ENCODE data around the gene TMEM184B.
A peak's percentile ranks its signal among the peaks of the same experiment; 100 is the strongest.
"Not testable (repeated sequence)": the region's sequence is repeated elsewhere in the genome, so short reads cannot be mapped to it uniquely, and the experiment has no call there.

Gene TMEM184B

DNA sequence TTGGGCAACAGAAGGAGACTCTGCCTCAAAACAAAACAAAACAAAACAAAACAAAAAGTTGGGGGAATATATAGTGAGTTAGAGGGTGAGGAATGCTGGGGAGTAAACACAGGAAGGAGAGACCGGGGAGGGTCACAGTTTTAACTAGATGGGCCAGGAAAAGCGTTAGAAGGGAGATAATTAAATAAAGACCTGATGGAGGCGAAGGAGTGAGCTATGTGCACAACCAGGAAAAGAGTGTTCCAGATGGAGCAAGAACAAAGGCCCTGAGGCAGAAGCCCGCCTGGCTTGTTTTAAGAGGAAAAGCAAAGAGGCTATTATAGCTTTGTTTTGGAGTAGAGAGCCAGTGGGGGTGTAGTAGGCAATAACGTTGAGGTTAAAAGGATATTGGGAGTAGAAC is 86.4 kb downstream of the TMEM184B start:
- Histone ChIP-seq H3K4me1 (ENCODE audit: control insufficient read depth, insufficient read depth, low read length) (peaks cover 8% of the 10 kb centered on the region; the same call in 1 of the 2 replicates), H3K27me3 (ENCODE audit: control insufficient read depth, insufficient read depth, low read length) (no peaks in the 10 kb centered on the region), H3K27ac (ENCODE audit: low read depth, low read length) (no peak overlapping the region), H3K4me3 (ENCODE audit: low read depth, low read length) (no peak overlapping the region), H3K9ac (ENCODE audit: low read length) (no peak overlapping the region), H3K9me3 (ENCODE audit: control insufficient read depth, insufficient read depth, low read depth, low read length) (no peaks in the 10 kb centered on the region), H3K36me3 (ENCODE audit: control insufficient read depth, insufficient read depth, low read length) (no peaks in the 10 kb centered on the region)

DNA sequence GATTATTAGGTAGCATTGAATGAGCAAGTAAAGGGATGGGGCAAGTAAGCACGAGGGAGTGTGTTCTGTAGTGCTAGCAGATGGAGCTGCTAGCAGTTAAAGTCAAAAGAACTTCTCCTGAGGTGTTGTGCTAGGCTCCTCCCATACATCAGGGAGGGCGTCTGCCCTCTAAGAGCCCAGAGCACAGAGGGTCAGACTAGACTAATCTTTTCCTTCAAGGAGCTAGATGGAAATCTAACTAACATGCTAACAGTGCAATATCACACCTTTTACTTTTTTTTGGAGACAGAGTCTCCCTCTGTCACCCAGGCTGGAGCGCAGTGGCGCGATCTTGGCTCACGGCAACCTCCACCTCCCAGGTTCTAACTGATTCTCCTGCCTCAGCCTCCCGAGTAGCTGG is 88.0 kb downstream of the TMEM184B start:
- no peak overlapping the region for H3K9ac ChIP-seq (ENCODE audit: low read length)
- H3K36me3 ChIP-seq (ENCODE audit: control insufficient read depth, insufficient read depth, low read length): no peaks in the 10 kb centered on the region
- no peak overlapping the region for H3K4me3 ChIP-seq (ENCODE audit: low read depth, low read length)
- H3K27ac ChIP-seq (ENCODE audit: low read depth, low read length): no peak overlapping the region
- no peaks in the 10 kb centered on the region for H3K9me3 ChIP-seq (ENCODE audit: control insufficient read depth, insufficient read depth, low read depth, low read length)
- H3K27me3 ChIP-seq (ENCODE audit: control insufficient read depth, insufficient read depth, low read length): no peaks in the 10 kb centered on the region
- H3K4me1 ChIP-seq (ENCODE audit: control insufficient read depth, insufficient read depth, low read length): peaks cover 25% of the 10 kb centered on the region

DNA sequence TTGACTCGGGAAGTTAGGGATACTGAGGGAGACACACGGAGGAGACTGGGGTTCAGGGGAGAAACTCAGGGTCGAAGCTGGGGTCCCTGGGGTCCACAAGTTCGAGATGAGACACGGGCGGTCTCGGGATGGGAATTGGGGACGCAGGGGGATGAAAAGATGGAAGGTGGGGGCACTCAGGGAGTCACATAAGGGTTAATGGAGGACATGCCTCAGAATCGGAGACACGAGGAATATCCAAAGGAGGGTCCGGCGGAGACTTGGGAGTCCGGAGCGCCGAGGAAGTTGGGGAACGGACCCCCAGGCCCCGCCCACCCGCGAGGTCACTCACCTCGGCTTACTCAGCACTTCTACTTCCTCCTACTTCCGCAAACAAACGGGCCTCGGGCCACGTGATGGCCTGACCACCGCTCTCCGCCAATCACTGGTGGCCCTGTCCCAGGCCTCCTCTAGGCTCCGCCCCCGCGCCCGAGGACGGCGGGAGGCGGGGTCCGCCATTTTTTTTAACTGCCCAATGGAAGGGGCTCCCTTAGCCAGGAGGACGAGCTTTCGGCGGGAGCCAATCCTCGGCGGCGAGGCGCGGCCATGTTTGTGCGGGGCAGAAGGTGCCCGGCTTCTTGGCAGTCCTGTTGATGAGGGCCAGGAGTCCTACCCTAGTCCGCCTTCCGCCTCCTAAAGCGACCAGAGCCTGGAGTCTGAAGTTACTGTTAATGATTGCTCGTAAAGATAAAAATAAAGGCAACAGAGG is 91.2 kb downstream of the TMEM184B start, which contains the start of gene PLA2G6:
PLA2G6 (minus strand) TSS at position 378 of the 748 bp plus-strand sequence. CDS start 12,404 bp downstream, outside the sequence.
- H3K9ac ChIP-seq (ENCODE audit: low read length): peak within 1 kb of the TSS; percentile 82
- H3K27ac ChIP-seq (ENCODE audit: low read depth, low read length): peak within 1 kb of the TSS; percentile 91
- H3K4me1 ChIP-seq (ENCODE audit: control insufficient read depth, insufficient read depth, low read length): peaks cover 32% of the 10 kb centered on the region
- H3K4me3 ChIP-seq (ENCODE audit: low read depth, low read length): peak within 1 kb of the TSS; percentile 66
- no peaks in the 10 kb centered on the region for H3K27me3 ChIP-seq (ENCODE audit: control insufficient read depth, insufficient read depth, low read length)
- no peaks in the 10 kb centered on the region for H3K36me3 ChIP-seq (ENCODE audit: control insufficient read depth, insufficient read depth, low read length)
- no peaks in the 10 kb centered on the region for H3K9me3 ChIP-seq (ENCODE audit: control insufficient read depth, insufficient read depth, low read depth, low read length)

DNA sequence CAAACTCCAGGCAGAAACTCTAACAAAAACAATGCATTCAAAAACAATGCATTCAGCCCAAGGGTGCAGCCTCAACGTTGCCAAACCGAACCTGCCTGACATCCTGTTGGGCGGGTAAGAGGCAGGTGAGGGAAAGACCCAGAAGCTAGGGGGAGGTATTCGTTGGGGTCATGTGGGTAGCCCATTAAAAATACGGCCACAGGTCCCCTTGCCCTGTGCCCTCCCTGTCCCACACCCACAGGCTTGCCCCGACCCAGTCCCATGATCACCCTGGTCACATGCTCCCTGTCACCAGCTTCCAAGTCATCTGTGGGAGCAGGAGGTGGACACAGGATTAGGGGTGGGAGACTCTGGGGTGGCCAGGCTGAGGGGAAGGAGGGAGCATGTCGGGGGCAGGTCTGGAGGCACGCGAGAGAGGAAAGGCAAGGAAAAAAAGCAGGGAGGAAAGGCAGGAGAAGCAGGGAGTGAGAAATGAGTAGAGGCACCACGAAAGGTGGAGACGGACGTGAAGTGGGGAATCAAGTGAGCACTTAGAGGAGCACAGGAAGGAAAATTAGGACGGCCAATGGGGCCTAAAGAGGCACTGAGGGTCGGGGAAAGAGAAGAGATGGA is 91.9 kb downstream of the TMEM184B start:
- Histone ChIP-seq H3K9me3 (ENCODE audit: control insufficient read depth, insufficient read depth, low read depth, low read length) (no peaks in the 10 kb centered on the region), H3K27ac (ENCODE audit: low read depth, low read length) (peak overlapping the region; percentile 91), H3K27me3 (ENCODE audit: control insufficient read depth, insufficient read depth, low read length) (no peaks in the 10 kb centered on the region), H3K4me1 (ENCODE audit: control insufficient read depth, insufficient read depth, low read length) (peaks cover 32% of the 10 kb centered on the region), H3K4me3 (ENCODE audit: low read depth, low read length) (peak overlapping the region; percentile 66), H3K9ac (ENCODE audit: low read length) (peak overlapping the region; percentile 82), H3K36me3 (ENCODE audit: control insufficient read depth, insufficient read depth, low read length) (no peaks in the 10 kb centered on the region)

DNA sequence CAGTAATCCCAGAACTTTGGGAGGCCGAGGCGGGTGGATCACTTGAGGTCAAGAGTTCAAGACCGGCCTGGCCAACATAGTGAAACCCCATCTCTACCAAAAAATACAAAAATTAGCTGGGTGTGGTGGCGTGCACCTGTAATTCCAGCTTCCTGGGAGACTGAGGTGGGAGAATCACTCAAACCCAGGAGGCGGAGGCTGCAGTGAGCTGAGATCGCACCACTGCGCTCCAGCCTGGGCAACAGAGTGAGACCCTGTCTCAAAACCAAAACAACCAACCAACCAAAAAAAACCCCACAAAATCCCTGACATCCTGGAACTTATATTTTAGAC is 94.2 kb downstream of the TMEM184B start:
- H3K9ac ChIP-seq (ENCODE audit: low read length); H3K4me3 ChIP-seq (ENCODE audit: low read depth, low read length); H3K36me3 ChIP-seq (ENCODE audit: control insufficient read depth, insufficient read depth, low read length); H3K27ac ChIP-seq (ENCODE audit: low read depth, low read length); H3K27me3 ChIP-seq (ENCODE audit: control insufficient read depth, insufficient read depth, low read length); H3K9me3 ChIP-seq (ENCODE audit: control insufficient read depth, insufficient read depth, low read depth, low read length): not testable (repeated sequence)
- H3K4me1 ChIP-seq (ENCODE audit: control insufficient read depth, insufficient read depth, low read length): peaks cover 26% of the 10 kb centered on the region

DNA sequence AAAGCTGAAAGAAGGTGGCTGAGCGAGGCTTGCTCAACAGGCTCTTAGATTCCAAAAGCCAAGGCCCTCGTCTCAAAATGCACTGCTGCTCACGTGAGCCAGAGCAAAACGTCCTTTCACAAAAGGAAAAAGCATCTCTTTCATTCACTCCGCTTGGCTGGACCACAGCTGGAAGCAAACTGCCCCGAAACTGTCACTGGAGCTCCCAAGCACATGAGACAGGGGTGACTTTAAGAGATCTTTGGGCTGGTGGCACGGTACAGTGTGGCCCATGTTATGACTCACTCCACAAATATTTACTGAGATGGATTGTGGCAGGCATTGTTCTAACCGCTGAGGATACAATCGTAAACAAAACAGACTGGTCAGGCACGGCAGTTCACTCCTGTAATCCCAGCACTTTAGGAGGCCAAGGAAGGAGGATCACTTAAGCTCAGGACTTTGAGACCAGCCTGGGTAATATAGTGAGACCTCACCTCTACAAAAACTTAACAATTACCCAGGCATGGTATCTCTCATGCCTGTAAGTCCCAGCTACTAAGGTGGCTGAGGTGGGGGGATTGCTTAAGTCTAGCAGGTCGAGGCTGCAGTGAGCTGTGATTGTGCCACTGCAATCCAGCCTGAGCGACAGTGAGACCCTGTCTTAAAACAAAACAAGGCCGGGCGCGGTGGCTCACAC is 94.7 kb downstream of the TMEM184B start:
- Histone ChIP-seq H3K9me3 (ENCODE audit: control insufficient read depth, insufficient read depth, low read depth, low read length) (no peaks in the 10 kb centered on the region), H3K27ac (ENCODE audit: low read depth, low read length) (peak overlapping the region; percentile 45; the same call in 1 of the 2 replicates), H3K4me3 (ENCODE audit: low read depth, low read length) (no peak overlapping the region), H3K4me1 (ENCODE audit: control insufficient read depth, insufficient read depth, low read length) (peaks cover 26% of the 10 kb centered on the region), H3K36me3 (ENCODE audit: control insufficient read depth, insufficient read depth, low read length) (no peaks in the 10 kb centered on the region), H3K9ac (ENCODE audit: low read length) (peak overlapping the region; percentile 43), H3K27me3 (ENCODE audit: control insufficient read depth, insufficient read depth, low read length) (no peaks in the 10 kb centered on the region)

DNA sequence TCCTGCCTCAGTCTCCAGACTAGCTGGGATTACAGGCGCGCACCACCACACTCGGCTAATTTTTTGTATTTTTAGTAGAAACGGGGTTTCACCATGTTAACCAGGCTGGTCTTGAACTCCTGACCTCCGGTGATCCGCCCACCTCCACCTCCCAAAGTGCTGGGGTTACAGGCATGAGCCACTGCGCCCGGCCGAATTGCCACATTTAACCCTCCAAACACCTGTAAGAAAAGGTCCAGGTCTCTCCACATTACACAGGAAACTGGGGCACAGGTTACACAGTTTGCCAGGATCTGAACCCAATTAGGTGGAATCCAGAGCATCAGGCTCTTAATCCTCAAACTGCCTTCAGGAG is 95.3 kb downstream of the TMEM184B start:
- H3K36me3 ChIP-seq (ENCODE audit: control insufficient read depth, insufficient read depth, low read length); H3K4me3 ChIP-seq (ENCODE audit: low read depth, low read length); H3K27me3 ChIP-seq (ENCODE audit: control insufficient read depth, insufficient read depth, low read length); H3K9me3 ChIP-seq (ENCODE audit: control insufficient read depth, insufficient read depth, low read depth, low read length): not testable (repeated sequence)
- peaks cover 26% of the 10 kb centered on the region for H3K4me1 ChIP-seq (ENCODE audit: control insufficient read depth, insufficient read depth, low read length)
- H3K27ac ChIP-seq (ENCODE audit: low read depth, low read length): peak overlapping the region; percentile 45; the same call in 1 of the 2 replicates
- peak overlapping the region; percentile 12 for H3K9ac ChIP-seq (ENCODE audit: low read length)

DNA sequence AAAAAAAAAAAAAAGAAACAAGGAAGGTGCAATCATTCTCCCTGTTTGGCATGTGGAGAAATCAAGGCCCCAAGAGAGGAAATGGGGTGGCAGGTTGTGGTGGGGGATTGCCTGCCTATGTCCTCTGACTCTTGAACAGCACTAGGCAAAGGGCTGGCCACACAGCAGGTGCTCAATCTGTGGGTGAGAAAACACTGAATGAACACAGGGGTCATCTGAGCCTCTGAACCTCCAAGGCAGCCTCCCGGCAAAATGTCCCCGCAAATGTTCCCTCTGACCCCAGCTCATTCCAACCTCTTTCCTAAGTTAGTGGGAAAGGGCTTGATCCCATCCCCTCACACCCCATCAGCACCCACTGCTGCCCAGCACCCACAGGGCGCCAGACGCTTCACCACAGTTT is 95.8 kb downstream of the TMEM184B start:
- no peaks in the 10 kb centered on the region for H3K9me3 ChIP-seq (ENCODE audit: control insufficient read depth, insufficient read depth, low read depth, low read length)
- H3K27me3 ChIP-seq (ENCODE audit: control insufficient read depth, insufficient read depth, low read length): no peaks in the 10 kb centered on the region
- no peak overlapping the region for H3K9ac ChIP-seq (ENCODE audit: low read length)
- no peak overlapping the region for H3K4me3 ChIP-seq (ENCODE audit: low read depth, low read length)
- no peaks in the 10 kb centered on the region for H3K36me3 ChIP-seq (ENCODE audit: control insufficient read depth, insufficient read depth, low read length)
- H3K27ac ChIP-seq (ENCODE audit: low read depth, low read length): no peak overlapping the region
- H3K4me1 ChIP-seq (ENCODE audit: control insufficient read depth, insufficient read depth, low read length): peaks cover 25% of the 10 kb centered on the region

DNA sequence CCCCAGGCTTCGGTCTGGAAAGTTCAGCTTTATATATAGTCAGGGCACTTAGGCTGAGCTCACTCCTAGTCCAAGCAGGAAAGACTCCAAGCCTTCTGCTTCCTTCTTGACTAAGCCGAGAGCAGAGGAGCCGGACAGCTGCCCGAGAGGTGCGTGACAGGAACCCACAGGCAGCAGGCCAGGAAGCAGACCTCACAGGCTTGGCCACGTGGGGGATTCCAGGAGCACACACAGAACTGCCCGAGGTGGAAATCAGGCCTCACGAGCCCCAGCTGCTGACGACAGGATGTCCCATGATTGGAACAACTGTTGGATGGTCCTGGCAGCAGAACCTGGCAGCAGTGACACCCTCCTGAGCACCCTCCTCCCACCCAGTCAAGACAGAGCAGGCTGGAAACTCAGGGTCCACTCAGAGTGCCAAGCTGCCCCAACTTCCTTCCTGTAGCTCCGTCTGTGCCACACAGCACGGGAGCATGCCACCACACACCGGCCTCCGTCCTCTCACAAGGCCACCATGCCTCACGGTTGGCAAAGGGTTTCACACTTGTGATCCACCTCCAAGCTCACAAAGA is 96.6 kb downstream of the TMEM184B start:
- Histone ChIP-seq H3K27ac (ENCODE audit: low read depth, low read length) (no peak overlapping the region), H3K36me3 (ENCODE audit: control insufficient read depth, insufficient read depth, low read length) (no peaks in the 10 kb centered on the region), H3K4me1 (ENCODE audit: control insufficient read depth, insufficient read depth, low read length) (peaks cover 22% of the 10 kb centered on the region), H3K9ac (ENCODE audit: low read length) (no peak overlapping the region), H3K9me3 (ENCODE audit: control insufficient read depth, insufficient read depth, low read depth, low read length) (no peaks in the 10 kb centered on the region), H3K4me3 (ENCODE audit: low read depth, low read length) (no peak overlapping the region), H3K27me3 (ENCODE audit: control insufficient read depth, insufficient read depth, low read length) (no peaks in the 10 kb centered on the region)

DNA sequence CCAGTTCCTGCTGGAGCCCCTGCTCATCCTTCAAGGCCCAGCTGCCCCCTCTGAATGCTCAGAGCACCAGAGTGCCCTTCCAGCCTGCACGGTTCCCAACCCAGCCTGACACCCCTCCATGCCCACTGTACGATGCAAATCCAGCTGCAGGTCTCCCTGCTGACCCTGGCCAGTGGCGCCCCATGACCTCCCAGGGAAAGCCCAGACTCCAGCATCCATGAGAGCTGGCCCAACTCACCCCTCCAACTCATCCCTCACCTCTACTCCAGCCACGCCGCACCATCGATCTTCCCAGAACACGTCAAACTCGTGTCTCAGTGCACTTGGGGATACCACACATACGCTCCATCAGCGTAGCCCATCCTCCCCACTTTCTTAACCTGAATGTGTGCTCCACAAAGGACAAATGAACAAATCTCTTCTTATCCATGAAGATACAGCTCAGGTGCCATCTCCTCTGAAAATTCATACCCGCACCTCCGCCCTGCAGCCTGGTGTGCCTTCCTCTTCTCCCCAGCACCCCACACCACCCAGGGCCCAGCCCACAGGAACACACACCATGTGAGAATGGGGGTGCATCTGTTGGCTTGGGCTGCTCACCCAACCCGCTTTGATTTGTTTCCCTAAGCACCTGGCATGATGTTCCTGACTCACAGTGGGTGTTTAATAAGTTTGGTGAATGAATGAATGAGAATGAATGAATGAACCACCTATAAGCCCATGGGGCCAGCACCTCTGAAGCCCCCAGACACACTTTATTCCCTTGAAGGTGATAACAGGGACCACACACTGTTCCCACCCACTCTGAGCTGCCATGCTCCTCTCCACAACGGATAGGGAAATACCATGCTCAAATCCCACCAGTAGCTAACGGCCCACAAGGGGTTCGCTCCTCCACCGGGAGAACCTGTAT is 97.3 kb downstream of the TMEM184B start:
- no peak overlapping the region for H3K27ac ChIP-seq (ENCODE audit: low read depth, low read length)
- no peak overlapping the region for H3K4me3 ChIP-seq (ENCODE audit: low read depth, low read length)
- H3K9ac ChIP-seq (ENCODE audit: low read length): no peak overlapping the region
- H3K27me3 ChIP-seq (ENCODE audit: control insufficient read depth, insufficient read depth, low read length): no peaks in the 10 kb centered on the region
- H3K4me1 ChIP-seq (ENCODE audit: control insufficient read depth, insufficient read depth, low read length): peaks cover 14% of the 10 kb centered on the region
- no peaks in the 10 kb centered on the region for H3K9me3 ChIP-seq (ENCODE audit: control insufficient read depth, insufficient read depth, low read depth, low read length)
- H3K36me3 ChIP-seq (ENCODE audit: control insufficient read depth, insufficient read depth, low read length): no peaks in the 10 kb centered on the region

All from HUES6 (cell line).